Peyer's patch (tissue), 4 donors: ENCODE results near the gene ZNF613.

Experiments
- POLR2A ChIP-seq, 2 donors: fragments of 450-650 bp; IDR thresholded peaks; one replicate each; pipeline ENCODE4 v1.5.1; 2017; ENCODE audit warnings: antibody characterized with exemption in 2 of 2, mild to moderate bottlenecking in 2 of 2, moderate library complexity in 2 of 2
- TF ChIP-seq, protein P1 (sequence below), 6 experiments: fragments of 450-650 bp in 4 of 6; fragments of 200-600 bp in 2 of 6; sonication (generic) in 1 of 6; IDR thresholded peaks; one replicate each; pipeline ENCODE4 v1.5.1; 2017 to 2019; ENCODE audit warnings: antibody characterized with exemption in 6 of 6, mild to moderate bottlenecking in 3 of 6, moderate library complexity in 1 of 6

DNA sequence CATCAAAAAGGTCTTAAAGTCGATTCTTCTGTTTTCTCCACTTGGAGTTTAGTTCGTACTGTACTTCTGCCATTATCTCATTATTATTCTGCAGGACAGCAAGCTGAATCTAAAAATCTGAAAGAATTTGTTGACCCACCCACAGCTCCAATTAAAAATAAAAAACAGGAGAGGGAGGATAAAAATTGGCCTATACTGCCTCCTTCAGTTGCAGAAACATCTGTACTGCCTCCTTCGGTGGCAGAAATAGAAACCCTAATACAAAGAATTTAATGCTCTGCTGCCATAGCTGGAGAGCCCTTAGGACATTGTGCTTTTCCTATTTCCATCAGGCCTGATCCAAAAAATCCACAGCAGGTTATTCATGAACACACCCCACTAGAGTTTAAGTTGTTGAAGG, 49.6 kb downstream of the ZNF613 start:
- TF ChIP-seq POLR2A (IDR thresholded peaks at IDR 0.05) = no peak
- TF ChIP-seq, protein P1, sequence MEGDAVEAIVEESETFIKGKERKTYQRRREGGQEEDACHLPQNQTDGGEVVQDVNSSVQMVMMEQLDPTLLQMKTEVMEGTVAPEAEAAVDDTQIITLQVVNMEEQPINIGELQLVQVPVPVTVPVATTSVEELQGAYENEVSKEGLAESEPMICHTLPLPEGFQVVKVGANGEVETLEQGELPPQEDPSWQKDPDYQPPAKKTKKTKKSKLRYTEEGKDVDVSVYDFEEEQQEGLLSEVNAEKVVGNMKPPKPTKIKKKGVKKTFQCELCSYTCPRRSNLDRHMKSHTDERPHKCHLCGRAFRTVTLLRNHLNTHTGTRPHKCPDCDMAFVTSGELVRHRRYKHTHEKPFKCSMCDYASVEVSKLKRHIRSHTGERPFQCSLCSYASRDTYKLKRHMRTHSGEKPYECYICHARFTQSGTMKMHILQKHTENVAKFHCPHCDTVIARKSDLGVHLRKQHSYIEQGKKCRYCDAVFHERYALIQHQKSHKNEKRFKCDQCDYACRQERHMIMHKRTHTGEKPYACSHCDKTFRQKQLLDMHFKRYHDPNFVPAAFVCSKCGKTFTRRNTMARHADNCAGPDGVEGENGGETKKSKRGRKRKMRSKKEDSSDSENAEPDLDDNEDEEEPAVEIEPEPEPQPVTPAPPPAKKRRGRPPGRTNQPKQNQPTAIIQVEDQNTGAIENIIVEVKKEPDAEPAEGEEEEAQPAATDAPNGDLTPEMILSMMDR (IDR thresholded peaks at IDR 0.05) = no peak
